ENCODE data around the gene NRN1. TPM values are rescaled to one million over a fixed set of nuclear protein-coding genes. Genes with fewer than 3 reads are reported as not detected.

NRN1 gene
- total RNA-seq, 1 experiment from 2014 or later = 0.18 TPM

DNA sequence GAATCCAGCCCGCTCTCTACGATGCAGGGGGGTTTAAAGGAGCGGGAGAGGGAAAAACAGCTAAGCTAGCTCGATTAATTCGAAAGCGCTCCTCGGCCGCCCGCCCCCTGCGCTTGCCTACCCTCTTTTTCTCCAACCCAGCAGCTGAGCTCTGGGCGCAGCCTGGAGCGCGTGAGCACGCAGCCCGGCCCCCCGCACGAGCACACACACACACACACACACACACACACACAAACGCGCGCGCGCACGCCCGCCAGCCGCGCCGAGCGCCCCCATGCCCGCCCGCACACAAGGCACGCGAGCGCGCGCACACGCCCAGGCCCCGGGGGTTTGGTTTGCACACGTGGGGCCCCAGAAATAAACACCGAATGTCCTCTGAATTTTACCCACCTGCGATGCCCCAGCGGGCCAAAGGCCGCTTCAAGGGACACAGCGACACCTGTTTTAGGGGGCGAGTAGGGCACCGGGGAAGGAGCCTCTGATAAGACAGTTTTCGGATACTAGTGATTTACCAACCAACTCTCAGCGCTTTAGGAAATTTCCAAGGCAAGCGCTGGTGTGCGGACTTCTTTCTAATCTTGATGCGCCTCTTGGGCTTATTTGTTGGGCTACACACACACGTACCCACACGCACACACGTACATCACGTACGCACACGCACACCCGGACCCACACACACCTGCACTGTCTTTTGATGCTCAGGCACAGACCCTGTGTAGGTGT, 802 bp upstream of the NRN1 start:
- no peak for TF ChIP-seq SIN3A (IDR thresholded peaks at IDR 0.05; ENCODE audit: borderline replicate concordance, insufficient read depth, low read depth, low read length)
- no peak for TF ChIP-seq TCF7L2 (IDR thresholded peaks at IDR 0.05; ENCODE audit: low read depth, low read length)
- no peak for TF ChIP-seq POLR2AphosphoS5 (IDR thresholded peaks at IDR 0.05; ENCODE audit: low read depth, low read length)
- TF ChIP-seq REST (IDR thresholded peaks at IDR 0.05; ENCODE audit: insufficient read depth in 1 of 2, low read depth in 2 of 2, low read length in 1 of 2) = no peak
- TF ChIP-seq, protein P1, sequence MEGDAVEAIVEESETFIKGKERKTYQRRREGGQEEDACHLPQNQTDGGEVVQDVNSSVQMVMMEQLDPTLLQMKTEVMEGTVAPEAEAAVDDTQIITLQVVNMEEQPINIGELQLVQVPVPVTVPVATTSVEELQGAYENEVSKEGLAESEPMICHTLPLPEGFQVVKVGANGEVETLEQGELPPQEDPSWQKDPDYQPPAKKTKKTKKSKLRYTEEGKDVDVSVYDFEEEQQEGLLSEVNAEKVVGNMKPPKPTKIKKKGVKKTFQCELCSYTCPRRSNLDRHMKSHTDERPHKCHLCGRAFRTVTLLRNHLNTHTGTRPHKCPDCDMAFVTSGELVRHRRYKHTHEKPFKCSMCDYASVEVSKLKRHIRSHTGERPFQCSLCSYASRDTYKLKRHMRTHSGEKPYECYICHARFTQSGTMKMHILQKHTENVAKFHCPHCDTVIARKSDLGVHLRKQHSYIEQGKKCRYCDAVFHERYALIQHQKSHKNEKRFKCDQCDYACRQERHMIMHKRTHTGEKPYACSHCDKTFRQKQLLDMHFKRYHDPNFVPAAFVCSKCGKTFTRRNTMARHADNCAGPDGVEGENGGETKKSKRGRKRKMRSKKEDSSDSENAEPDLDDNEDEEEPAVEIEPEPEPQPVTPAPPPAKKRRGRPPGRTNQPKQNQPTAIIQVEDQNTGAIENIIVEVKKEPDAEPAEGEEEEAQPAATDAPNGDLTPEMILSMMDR (IDR thresholded peaks at IDR 0.05) = no peak
- ATAC-seq (peak; percentile 24; the same call in 1 of the 2 replicates), DNase-seq (ENCODE audit: low read depth, low spot score) (no peak)
- Histone ChIP-seq H3K36me3 (ENCODE audit: control insufficient read depth, insufficient read depth, low read length) (no peaks in the 10 kb centered on the region), H3K4me3 (ENCODE audit: low read depth in 2 of 2, low read length in 2 of 2) (peak overlapping the region; percentile 30 to 51), H3K9me3 (ENCODE audit: control insufficient read depth, insufficient read depth, low read depth, low read length) (no peaks in the 10 kb centered on the region), H3K4me1 (ENCODE audit: control insufficient read depth, insufficient read depth, low read length) (peaks cover 12% of the 10 kb centered on the region), H3K27me3 (ENCODE audit: control insufficient read depth, insufficient read depth, low read length) (peaks cover 35% of the 10 kb centered on the region), H3K27ac (ENCODE audit: low read length) (no peak overlapping the region)
- ChIA-PET POLR2A (no interaction called here), CTCF (no interaction called here)
- intact Hi-C loops (cut with micrococcal nuclease; ENCODE audit: unreplicated experiment) (no loop called here), in situ Hi-C loops (cut with HindIII; ENCODE audit: low pct_unique_long_range_greater_than_20kb, low sequenced_read_pairs) (no loop called here)
- no TSS peak for BruUV-seq (replicated peaks)

DNA sequence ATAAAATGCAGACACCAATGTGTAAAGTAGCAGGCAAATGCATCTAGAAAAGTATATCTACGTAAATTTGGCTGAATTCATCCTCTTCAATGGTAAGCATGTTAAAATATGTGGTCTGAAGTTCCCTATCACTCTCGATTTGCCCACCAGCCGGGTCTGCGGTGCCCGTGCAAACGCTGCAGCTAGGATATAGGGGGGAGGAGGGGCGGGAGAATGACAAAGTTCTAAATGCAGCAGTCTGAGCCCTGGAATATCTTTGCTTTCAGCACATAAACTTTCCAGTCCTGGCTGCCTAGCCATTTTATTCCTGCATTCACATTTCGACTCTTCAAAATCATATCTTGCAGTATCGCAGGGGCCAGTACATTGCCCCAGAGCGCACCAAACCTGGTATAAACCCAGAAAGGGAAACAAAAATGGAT, 708 bp downstream of the NRN1 start:
- H3K27ac ChIP-seq (ENCODE audit: low read length) = no peak overlapping the region
- CTCF ChIA-PET = interaction anchor here (0.6 kb wide), 1 partner anchor 78 kb away, joined by 3 read pairs; no protein-coding TSS in a partner anchor
- TF ChIP-seq POLR2AphosphoS5 (IDR thresholded peaks at IDR 0.05; ENCODE audit: low read depth, low read length) = no peak
- TF ChIP-seq TCF7L2 (IDR thresholded peaks at IDR 0.05; ENCODE audit: low read depth, low read length) = no peak
- no peak for TF ChIP-seq SIN3A (IDR thresholded peaks at IDR 0.05; ENCODE audit: borderline replicate concordance, insufficient read depth, low read depth, low read length)
- no peak for TF ChIP-seq REST (IDR thresholded peaks at IDR 0.05; ENCODE audit: insufficient read depth in 1 of 2, low read depth in 2 of 2, low read length in 1 of 2)
- TF ChIP-seq, protein P1 (IDR thresholded peaks at IDR 0.05) = no peak

More for the DNA sequence above, 708 bp downstream of the NRN1 start:
- ATAC-seq (no peak), DNase-seq (ENCODE audit: low read depth, low spot score) (no peak)
- Histone ChIP-seq H3K36me3 (ENCODE audit: control insufficient read depth, insufficient read depth, low read length) (no peaks in the 10 kb centered on the region), H3K4me3 (ENCODE audit: low read depth in 2 of 2, low read length in 2 of 2) (peak overlapping the region; percentile 30 to 42; a peak in 2 of 4 replicates), H3K9me3 (ENCODE audit: control insufficient read depth, insufficient read depth, low read depth, low read length) (no peaks in the 10 kb centered on the region), H3K27me3 (ENCODE audit: control insufficient read depth, insufficient read depth, low read length) (peaks cover 30% of the 10 kb centered on the region), H3K4me1 (ENCODE audit: control insufficient read depth, insufficient read depth, low read length) (peaks cover 12% of the 10 kb centered on the region)
- intact Hi-C loops (cut with micrococcal nuclease; ENCODE audit: unreplicated experiment) (no loop called here), in situ Hi-C loops (cut with HindIII; ENCODE audit: low pct_unique_long_range_greater_than_20kb, low sequenced_read_pairs) (no loop called here)
- POLR2A ChIA-PET = no interaction called here
- BruUV-seq (replicated peaks) = no TSS peak
